Measurements from ENCODE around the gene TLCD3B.

DNA sequence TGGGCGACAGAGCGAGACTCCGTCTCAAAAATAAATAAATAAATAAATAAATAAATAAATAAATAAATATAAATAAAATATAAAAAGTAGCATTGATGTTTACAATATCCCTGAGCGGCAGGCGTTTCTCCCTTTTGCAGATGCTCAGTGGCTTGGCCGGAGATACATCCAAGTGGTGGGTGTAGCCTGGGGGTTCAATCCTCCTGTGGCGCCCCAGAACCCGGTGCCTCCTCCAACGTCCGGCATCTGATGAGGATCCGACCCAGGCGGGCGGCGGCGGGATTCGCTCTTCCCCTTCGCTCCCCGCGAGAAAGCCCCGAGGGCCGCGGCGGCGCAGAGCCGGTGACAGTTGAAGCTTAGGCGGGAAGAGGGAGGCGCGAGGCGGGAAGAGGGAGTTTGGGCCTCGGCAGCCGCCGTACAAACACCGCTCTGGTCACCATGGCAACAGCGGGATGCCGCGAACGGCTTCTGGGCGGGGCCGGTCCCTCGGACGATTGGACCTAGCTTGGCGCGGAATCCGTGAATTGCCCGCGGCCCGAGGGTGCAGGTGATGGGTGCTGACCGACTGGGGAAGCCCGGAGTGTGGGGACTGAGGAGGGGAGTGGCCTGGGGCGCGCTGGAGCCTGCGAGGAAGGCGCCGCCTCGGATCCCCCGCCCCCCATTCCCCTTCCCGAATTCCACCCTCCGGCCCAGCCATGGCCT is 21.8 kb upstream of the TLCD3B start:
- TF ChIP-seq, protein P1, sequence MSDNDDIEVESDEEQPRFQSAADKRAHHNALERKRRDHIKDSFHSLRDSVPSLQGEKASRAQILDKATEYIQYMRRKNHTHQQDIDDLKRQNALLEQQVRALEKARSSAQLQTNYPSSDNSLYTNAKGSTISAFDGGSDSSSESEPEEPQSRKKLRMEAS (IDR thresholded peaks at IDR 0.05), result peak; percentile 100
- no peak for TF ChIP-seq YY1 (IDR thresholded peaks at IDR 0.05; ENCODE audit: low read depth)
- TF ChIP-seq, protein P2, sequence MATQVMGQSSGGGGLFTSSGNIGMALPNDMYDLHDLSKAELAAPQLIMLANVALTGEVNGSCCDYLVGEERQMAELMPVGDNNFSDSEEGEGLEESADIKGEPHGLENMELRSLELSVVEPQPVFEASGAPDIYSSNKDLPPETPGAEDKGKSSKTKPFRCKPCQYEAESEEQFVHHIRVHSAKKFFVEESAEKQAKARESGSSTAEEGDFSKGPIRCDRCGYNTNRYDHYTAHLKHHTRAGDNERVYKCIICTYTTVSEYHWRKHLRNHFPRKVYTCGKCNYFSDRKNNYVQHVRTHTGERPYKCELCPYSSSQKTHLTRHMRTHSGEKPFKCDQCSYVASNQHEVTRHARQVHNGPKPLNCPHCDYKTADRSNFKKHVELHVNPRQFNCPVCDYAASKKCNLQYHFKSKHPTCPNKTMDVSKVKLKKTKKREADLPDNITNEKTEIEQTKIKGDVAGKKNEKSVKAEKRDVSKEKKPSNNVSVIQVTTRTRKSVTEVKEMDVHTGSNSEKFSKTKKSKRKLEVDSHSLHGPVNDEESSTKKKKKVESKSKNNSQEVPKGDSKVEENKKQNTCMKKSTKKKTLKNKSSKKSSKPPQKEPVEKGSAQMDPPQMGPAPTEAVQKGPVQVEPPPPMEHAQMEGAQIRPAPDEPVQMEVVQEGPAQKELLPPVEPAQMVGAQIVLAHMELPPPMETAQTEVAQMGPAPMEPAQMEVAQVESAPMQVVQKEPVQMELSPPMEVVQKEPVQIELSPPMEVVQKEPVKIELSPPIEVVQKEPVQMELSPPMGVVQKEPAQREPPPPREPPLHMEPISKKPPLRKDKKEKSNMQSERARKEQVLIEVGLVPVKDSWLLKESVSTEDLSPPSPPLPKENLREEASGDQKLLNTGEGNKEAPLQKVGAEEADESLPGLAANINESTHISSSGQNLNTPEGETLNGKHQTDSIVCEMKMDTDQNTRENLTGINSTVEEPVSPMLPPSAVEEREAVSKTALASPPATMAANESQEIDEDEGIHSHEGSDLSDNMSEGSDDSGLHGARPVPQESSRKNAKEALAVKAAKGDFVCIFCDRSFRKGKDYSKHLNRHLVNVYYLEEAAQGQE (IDR thresholded peaks at IDR 0.05; ENCODE audit: low read depth), result no peak
- TF ChIP-seq RAD21 (IDR thresholded peaks at IDR 0.05; ENCODE audit: low read depth), result no peak
- TF ChIP-seq TEAD4 (IDR thresholded peaks at IDR 0.05), result peak; percentile 40
- no peak for TF ChIP-seq TCF12 (IDR thresholded peaks at IDR 0.05; ENCODE audit: low read depth)
- TF ChIP-seq EP300 (IDR thresholded peaks at IDR 0.05; ENCODE audit: borderline replicate concordance), result peak; percentile 59; the same call in 1 of the 2 replicates
- TF ChIP-seq EGR1 (IDR thresholded peaks at IDR 0.05), result no peak; the same call in 1 of the 2 replicates
- peak; percentile 47; the same call in 1 of the 2 replicates for TF ChIP-seq TAF1 (IDR thresholded peaks at IDR 0.05; ENCODE audit: low read depth)
- TF ChIP-seq NFIC (IDR thresholded peaks at IDR 0.05), result no peak
- no peak for TF ChIP-seq CREB1 (IDR thresholded peaks at IDR 0.05; ENCODE audit: low read depth)
